NCI-H82 (cell line): ENCODE results near the gene PLCL2.

ENCODE experiments used
- DNase-seq: peaks from one replicate; lab custom pipeline; 2025; lab: John Stamatoyannopoulos, UW

Gene PLCL2

GRCh38 chr3:16893618-16894200, 9.0 kb downstream of the PLCL2 start:
- DNase-seq, result no peak

GRCh38 chr3:16896094-16896627, 11.4 kb downstream of the PLCL2 start:
- peak; percentile 29 for DNase-seq

GRCh38 chr3:16896820-16897219, 12.1 kb downstream of the PLCL2 start:
- DNase-seq, result peak; percentile 79

GRCh38 chr3:16897254-16897926, 12.6 kb downstream of the PLCL2 start:
- DNase-seq, result peak; percentile 92

- DNase-seq, result no peak
Observed at GRCh38 chr3:16898595-16899395, 14.0 kb downstream of the PLCL2 start.

GRCh38 chr3:16899919-16900318, 15.2 kb downstream of the PLCL2 start:
- no peak for DNase-seq

GRCh38 chr3:16900779-16901440, 16.2 kb downstream of the PLCL2 start:
- no peak for DNase-seq

GRCh38 chr3:16904423-16905417, 20.0 kb downstream of the PLCL2 start:
- no peak for DNase-seq

GRCh38 chr3:16905704-16906103, 20.9 kb downstream of the PLCL2 start:
- no peak for DNase-seq

GRCh38 chr3:16906682-16907081, 21.9 kb downstream of the PLCL2 start:
- peak; percentile 50 for DNase-seq

- peak; percentile 61 for DNase-seq
Observed at GRCh38 chr3:16907243-16907642, 22.5 kb downstream of the PLCL2 start.

- peak; percentile 88 for DNase-seq
Observed at GRCh38 chr3:16908016-16908807, 23.5 kb downstream of the PLCL2 start.

GRCh38 chr3:16908896-16909295, 24.1 kb downstream of the PLCL2 start:
- DNase-seq, result no peak

- DNase-seq, result no peak
Observed at GRCh38 chr3:16909802-16910201, 25.0 kb downstream of the PLCL2 start.

GRCh38 chr3:16910207-16910606, 25.5 kb downstream of the PLCL2 start:
- no peak for DNase-seq

GRCh38 chr3:16911916-16912315, 27.2 kb downstream of the PLCL2 start:
- DNase-seq, result no peak

GRCh38 chr3:16912400-16913263, 27.9 kb downstream of the PLCL2 start:
- peak; percentile 44 for DNase-seq

GRCh38 chr3:16913264-16913580, 28.5 kb downstream of the PLCL2 start:
- DNase-seq, result no peak

GRCh38 chr3:16916840-16917239, 32.1 kb downstream of the PLCL2 start:
- no peak for DNase-seq
